GM23338 (cell line): Measurements from ENCODE around the gene FMO2. TPM values are rescaled to one million over a fixed set of nuclear protein-coding genes. Genes with fewer than 3 reads are reported as not detected.

Experiments
- polyA plus RNA-seq: library from polyadenylated mRNA; unstranded; fragments of >200 nt; fragmentation: Nextera tagmentation; extraction: Ambion mirVana; gene quantifications from 2 replicates; pipeline ENCODE4 v1.2.1, GENCODE V29; 2016
- small RNA-seq: library from RNA; depleted of rRNA; stranded (forward); fragments of <200 nt; gene quantifications from one replicate; pipeline ENCODE3, GENCODE V24; 2014; ENCODE audit warnings: low replicate concordance
- total RNA-seq: library from RNA; depleted of rRNA; stranded (reverse); fragments of >200 nt; shearing (Covaris generic); gene quantifications from 2 replicates; pipeline ENCODE4 v1.2.3, GENCODE V29; 2014; rRNA removed

The FMO2 gene
- total and polyA plus RNA-seq, 2 experiments from 2014 or later, result 0.31 TPM; not detected in 1

Small RNAs within 50 kb of the gene (small RNA-seq; reads per million reads assigned to genes)
- not detected for gene RF00019

Other genes with a start within 250 kb of the FMO2 start
- gene MROH9, start 249.8 kb upstream of the FMO2 start, total RNA-seq, result not detected in 2 replicates
- gene MROH9, start 249.8 kb upstream of the FMO2 start, polyA plus RNA-seq, result 0.06 TPM in 1 of 2 replicates, not detected in the other
- not detected in 2 replicates for gene FMO3, start 94.4 kb upstream of the FMO2 start, total RNA-seq
- gene FMO3, start 94.4 kb upstream of the FMO2 start, polyA plus RNA-seq, result 0.26 TPM in 1 of 2 replicates, not detected in the other
- gene FMO1, start 63.2 kb downstream of the FMO2 start, total RNA-seq, result not detected in 2 replicates
- 0.19 and 0.23 TPM in 2 replicates for gene FMO1, start 63.2 kb downstream of the FMO2 start, polyA plus RNA-seq
- 1.0 and 3.4 TPM in 2 replicates for gene FMO4, start 128.9 kb downstream of the FMO2 start, total RNA-seq
- gene FMO4, start 128.9 kb downstream of the FMO2 start, polyA plus RNA-seq, result 2.4 and 3.1 TPM in 2 replicates